H4 (cell line): ENCODE results near the gene UGT2A2. TPM values are rescaled to one million over a fixed set of nuclear protein-coding genes. Genes with fewer than 3 reads are reported as not detected.

ENCODE experiments used
- DNase-seq: peaks from one replicate; pipeline ENCODE4 v3.0.0-alpha.2; 2015; ENCODE audit warnings: low spot score
- total RNA-seq: library from RNA; depleted of rRNA; stranded (reverse); fragments of >200 nt; shearing (Covaris generic); gene quantifications from 2 replicates; pipeline ENCODE4 v1.2.3, GENCODE V29; 2014; rRNA removed

Gene UGT2A2
- total RNA-seq, 1 experiment from 2014 or later, result not detected

DNA sequence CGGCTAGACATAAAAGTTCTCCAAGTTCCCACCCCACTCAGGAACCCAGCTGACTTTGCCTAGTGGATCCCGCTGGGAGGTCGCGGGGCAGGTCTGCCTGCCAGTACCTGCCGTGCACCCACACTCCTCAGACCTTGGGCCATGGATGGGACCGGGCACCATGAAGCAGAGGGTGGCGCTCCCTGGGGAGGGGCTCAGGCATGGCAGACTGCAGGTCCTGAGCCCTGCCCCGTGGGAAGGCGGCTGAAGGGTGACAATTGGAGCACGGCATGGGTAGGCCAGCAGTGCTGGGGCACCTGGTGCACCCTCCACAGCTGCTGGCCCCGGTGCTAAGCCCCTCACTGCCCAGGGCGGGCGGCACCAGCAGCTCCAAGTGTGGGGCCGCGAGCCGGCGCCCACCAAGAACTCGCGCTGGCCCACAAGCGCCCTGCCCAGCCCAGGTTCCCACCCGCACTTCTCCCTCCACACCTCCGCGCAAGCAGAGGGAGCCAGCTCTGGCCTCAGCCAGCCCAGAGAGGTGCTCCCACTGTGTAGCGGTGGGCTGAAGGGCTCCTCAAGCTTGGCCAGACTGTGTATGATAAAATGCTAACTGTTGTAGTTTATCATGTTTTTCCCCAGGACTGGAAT lies 63.1 kb downstream of the UGT2A2 start:
- DNase-seq, result no peak

DNA sequence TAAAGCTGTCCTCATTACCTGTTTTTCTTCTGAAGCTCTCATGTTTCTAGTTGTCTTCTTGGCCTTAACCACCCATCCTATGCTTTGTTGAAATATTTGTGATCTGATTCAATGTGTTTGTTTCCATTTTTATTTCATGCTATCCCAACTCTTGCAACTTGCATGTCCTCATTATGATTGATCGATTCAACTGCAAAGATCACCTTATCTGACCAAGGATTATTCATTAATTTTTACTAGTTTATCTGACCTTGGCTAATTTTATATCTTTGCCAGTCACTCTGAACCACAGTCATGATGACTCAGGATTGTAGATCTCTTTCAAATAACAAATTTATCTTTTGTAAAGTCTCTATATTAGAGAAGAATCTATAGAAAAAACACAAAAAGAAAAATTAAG lies 70.7 kb downstream of the UGT2A2 start:
- DNase-seq, result no peak

DNA sequence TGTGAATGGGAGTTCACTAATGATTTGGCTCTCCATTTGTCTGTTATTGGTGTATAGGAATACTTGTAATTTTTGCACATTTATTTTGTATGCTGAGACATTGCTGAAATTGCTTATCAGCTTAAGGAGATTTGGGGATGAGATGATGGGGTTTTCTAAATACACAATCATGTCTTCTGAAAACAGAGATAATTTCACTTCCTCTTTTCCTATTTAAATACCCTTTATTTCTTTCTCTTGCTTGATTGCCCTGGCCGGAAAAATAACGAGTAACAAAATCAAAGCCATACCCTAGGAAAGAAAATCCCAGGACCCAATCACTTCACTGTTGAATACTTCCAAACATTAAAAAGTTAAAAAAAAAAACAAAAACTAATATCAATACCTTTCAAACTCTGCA lies 76.0 kb downstream of the UGT2A2 start:
- DNase-seq, result no peak

DNA sequence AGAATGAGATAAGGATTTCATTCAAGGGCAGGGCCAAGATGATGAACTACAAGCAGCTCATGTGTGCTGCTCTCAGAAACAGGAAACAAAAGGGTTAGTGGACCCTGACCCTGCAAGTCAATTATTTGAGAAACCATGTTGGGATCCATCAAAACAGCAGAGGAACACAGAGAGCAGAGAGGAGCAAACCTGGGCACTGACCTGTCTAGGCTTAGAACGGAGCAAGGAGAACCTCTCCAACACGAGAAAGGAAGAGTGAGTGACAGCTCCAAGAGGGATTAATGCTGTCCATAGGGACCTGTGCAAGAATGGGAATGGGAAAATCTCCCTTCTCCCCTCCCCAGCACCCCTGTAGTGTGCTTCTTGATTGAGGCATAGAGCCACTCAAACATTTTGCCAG lies 89.8 kb downstream of the UGT2A2 start:
- DNase-seq, result no peak

DNA sequence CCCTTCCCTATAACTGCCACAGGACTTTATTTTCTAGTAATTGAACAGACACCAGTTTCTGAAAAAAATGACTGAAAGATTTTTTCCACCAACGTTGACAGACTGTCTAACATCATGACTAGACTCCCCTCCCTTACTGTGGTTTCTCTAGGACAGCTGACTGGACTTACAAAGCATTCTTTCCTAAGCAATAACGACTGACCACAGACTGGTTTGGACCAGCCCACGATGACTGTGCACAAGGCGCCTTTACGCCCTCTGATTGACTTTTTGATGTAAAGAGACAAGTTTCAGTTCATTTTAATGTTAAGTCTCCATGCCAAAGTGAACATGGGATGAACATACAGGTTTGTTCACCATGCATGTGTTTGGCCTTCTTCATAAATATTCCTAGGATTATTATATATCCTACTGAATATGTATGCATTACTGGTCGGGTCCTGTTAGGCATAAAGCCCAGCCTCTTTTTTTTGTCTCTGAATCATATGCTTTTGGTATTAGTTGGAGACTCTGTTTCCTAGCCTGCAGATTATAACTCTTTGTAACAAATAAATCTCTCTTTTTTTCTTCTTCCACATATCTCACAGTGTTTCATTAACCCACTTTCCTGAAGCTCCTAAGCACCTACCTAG lies 93.2 kb downstream of the UGT2A2 start:
- DNase-seq, result peak; percentile 68

Other genes with a start within 250 kb of the UGT2A2 start
- 0.39 and 5.2 TPM in 2 replicates for gene UGT2B4, start 143.7 kb downstream of the UGT2A2 start, total RNA-seq
- not detected in 2 replicates for gene UGT2A1, start 13.6 kb upstream of the UGT2A2 start, total RNA-seq
- 0.70 and 1.8 TPM in 2 replicates for gene SULT1B1, start 121.0 kb upstream of the UGT2A2 start, total RNA-seq
- 1.6 and 3.1 TPM in 2 replicates for gene SULT1E1, start 220.5 kb upstream of the UGT2A2 start, total RNA-seq